Thyroid gland (tissue), 4 donors: ENCODE measurements around the gene SPACA5B.
"Not testable (repeated sequence)": the region's sequence is repeated elsewhere in the genome, so short reads cannot be mapped to it uniquely, and the experiment has no call there.

Source experiments
- CTCF ChIP-seq, 6 experiments: fragments of 200-600 bp in 3 of 6; fragments of 450-650 bp in 3 of 6; sonication (generic) in 3 of 6; IDR thresholded peaks; one replicate each; pipeline ENCODE4 v1.5.1; 2016 to 2019; ENCODE audit warnings: antibody characterized with exemption in 6 of 6, mild to moderate bottlenecking in 2 of 6, inconsistent platforms in 1 of 6, moderate library complexity in 1 of 6
- POLR2A ChIP-seq, 2 donors: fragments of 450-650 bp; IDR thresholded peaks; one replicate each; pipeline ENCODE4 v1.6.1; 2017; ENCODE audit warnings: antibody characterized with exemption in 2 of 2, mild to moderate bottlenecking in 2 of 2, moderate library complexity in 1 of 2

- not testable (repeated sequence) for TF ChIP-seq POLR2A, CTCF (IDR thresholded peaks at IDR 0.05)
Measured at GRCh38 chrX:48142697-48143096, 12.3 kb downstream of the SPACA5B start.
